MCF 10A (cell line): ENCODE measurements around the gene CD6. TPM values are rescaled to one million over a fixed set of nuclear protein-coding genes. Genes with fewer than 3 reads are reported as not detected.

ENCODE experiments used
- BruUV-seq: library from RNA; stranded (reverse); fragments of 400-500 nt; replicated peaks from 2 replicates; lab custom pipeline; 2021; lab: Mats Ljungman, UMichigan
- CTCF ChIA-PET: fragments of 300-600 bp; sonication (Branson Sonifier 250); formaldehyde crosslinking; extraction: SDS; loops from one replicate; lab custom pipeline; 2021; ENCODE audit warnings: antibody characterized with exemption, inconsistent platforms; lab: Yijun Ruan, JAX
- POLR2A ChIA-PET: fragments of 300-600, 350-650 bp; sonication (Branson Sonifier 250); formaldehyde crosslinking; extraction: SDS; loops from one replicate; lab custom pipeline; 2020; ENCODE audit warnings: antibody characterized with exemption, inconsistent platforms; lab: Yijun Ruan, JAX
- DNase-seq: peaks from one replicate; pipeline ENCODE4 v3.0.0-alpha.2; 2018; ENCODE audit not compliant: unreplicated experiment
- H3K27ac Mint-ChIP-seq: one replicate; pipeline ENCODE4 v1.8.0; 2022; ENCODE audit warnings: mild to moderate bottlenecking, low read depth, mixed read lengths; ENCODE audit not compliant: unreplicated experiment
- H3K27me3 Mint-ChIP-seq: one replicate; pipeline ENCODE4 v1.8.0; 2022; ENCODE audit warnings: mixed read lengths; ENCODE audit not compliant: insufficient read depth, unreplicated experiment
- H3K36me3 Mint-ChIP-seq: one replicate; pipeline ENCODE4 v1.8.0; 2022; ENCODE audit warnings: mild to moderate bottlenecking, moderate library complexity, mixed read lengths; ENCODE audit not compliant: insufficient read depth, unreplicated experiment
- H3K4me1 Mint-ChIP-seq: one replicate; pipeline ENCODE4 v1.8.0; 2022; ENCODE audit warnings: mixed read lengths; ENCODE audit not compliant: insufficient read depth, unreplicated experiment
- H3K4me3 Mint-ChIP-seq: one replicate; pipeline ENCODE4 v1.8.0; 2022; ENCODE audit warnings: mild to moderate bottlenecking, moderate library complexity, mixed read lengths; ENCODE audit not compliant: unreplicated experiment
- H3K9me3 Mint-ChIP-seq: one replicate; pipeline ENCODE4 v1.8.0; 2022; ENCODE audit warnings: mixed read lengths; ENCODE audit not compliant: unreplicated experiment
- CTCF ChIP-seq: fragments of 200-600 bp; IDR thresholded peaks from one replicate; pipeline ENCODE4 v1.8.0; 2022; ENCODE audit warnings: antibody characterized with exemption, mild to moderate bottlenecking; ENCODE audit not compliant: unreplicated experiment
- intact Hi-C: fragments of 100-400 bp; cut with micrococcal nuclease; formaldehyde crosslinking; loops from 2 replicates; pipeline ENCODE4 v1.14.1; 2022
- total RNA-seq: library from RNA; stranded (reverse); gene quantifications from 2 replicates; pipeline ENCODE4 v1.2.3, GENCODE V29; 2022

The CD6 gene
- total RNA-seq, 1 experiment from 2014 or later: not detected

DNA sequence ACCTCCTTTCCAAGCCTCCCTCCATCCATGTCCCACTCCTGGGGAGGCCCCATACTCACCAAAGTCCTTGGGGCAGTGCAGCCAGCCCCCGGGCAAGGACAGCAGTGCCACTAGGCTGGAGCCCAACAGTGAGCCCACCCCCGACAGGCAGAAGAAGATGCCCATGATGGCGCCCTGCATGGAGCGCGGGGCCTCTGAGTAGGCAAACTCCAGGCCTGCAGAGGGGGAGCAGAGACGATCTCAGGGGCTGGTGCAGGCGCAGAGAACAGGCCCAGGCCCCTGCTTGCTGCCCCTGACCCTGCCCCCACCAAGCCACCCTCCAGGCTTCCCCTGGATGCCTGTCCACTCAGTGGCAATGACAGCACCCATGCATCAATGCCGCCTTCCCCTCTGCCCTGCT, 33.7 kb upstream of the CD6 start:
- ChIA-PET POLR2A (no interaction called here), CTCF (no interaction called here)
- Mint-ChIP-seq H3K9me3 (no peaks in the 10 kb centered on the region), H3K36me3 (peaks cover 6% of the 10 kb centered on the region), H3K27ac (no peak overlapping the region), H3K27me3 (peaks cover 14% of the 10 kb centered on the region), H3K4me1 (no peaks in the 10 kb centered on the region), H3K4me3 (no peak overlapping the region)
- DNase-seq: no peak
- intact Hi-C loops: no loop called here
- TF ChIP-seq CTCF: no peak
- BruUV-seq: no TSS peak

DNA sequence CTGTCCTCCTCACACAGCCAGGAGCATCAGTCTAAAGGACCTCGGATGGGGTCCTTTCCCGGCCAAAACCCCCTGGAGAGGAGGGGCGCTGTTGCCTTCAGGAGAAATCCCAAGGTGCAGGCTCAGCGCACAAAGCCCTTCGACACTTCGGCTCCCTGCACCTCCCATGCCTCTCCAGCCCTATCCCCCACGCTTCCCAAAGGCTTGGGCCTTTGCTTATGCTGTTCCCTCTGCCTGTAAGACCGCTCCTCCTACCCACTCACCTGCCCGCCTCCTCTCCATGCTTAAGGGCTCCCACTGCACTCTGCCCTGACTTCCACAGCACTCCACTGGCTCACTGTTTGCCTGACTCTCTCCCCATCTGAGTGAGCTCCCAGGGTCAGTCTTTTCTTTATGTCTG, 33.0 kb upstream of the CD6 start:
- intact Hi-C loops: no loop called here
- no peak for TF ChIP-seq CTCF
- ChIA-PET POLR2A (no interaction called here), CTCF (no interaction called here)
- DNase-seq: no peak
- peaks cover 6% of the 10 kb centered on the region for H3K36me3 Mint-ChIP-seq
- H3K4me3 Mint-ChIP-seq: no peak overlapping the region
- H3K27ac Mint-ChIP-seq: no peak overlapping the region
- BruUV-seq: no TSS peak
- H3K9me3 Mint-ChIP-seq: no peaks in the 10 kb centered on the region
- H3K4me1 Mint-ChIP-seq: no peaks in the 10 kb centered on the region
- H3K27me3 Mint-ChIP-seq: peaks cover 14% of the 10 kb centered on the region

DNA sequence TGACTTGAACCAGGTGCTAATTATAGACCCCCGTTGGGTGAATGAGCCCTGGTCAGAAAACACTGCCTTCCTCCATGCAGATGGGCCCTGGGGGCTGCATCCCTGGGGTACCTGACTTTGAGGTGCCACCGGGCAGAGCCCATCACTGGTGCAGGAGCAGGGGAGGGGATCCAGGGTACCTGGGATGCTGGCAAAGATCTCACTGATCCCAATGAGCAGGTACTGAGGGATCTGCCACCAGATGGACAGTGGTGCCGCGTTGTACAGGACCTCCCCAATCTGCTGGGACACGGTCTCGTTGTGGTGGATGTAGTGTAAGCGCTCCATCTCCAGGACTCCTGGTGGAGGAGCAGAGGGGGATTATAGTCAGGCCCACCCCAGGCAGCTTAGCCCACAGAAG, 32.2 kb upstream of the CD6 start:
- no peak for DNase-seq
- H3K4me1 Mint-ChIP-seq: no peaks in the 10 kb centered on the region
- TF ChIP-seq CTCF: no peak
- H3K9me3 Mint-ChIP-seq: no peaks in the 10 kb centered on the region
- H3K27ac Mint-ChIP-seq: no peak overlapping the region
- H3K4me3 Mint-ChIP-seq: no peak overlapping the region
- CTCF ChIA-PET: interaction anchor here (0.5 to 0.9 kb wide), 3 partner anchors 18 to 751 kb away, joined by 3 to 5 read pairs (median 3); no protein-coding TSS in a partner anchor
- BruUV-seq: no TSS peak
- H3K36me3 Mint-ChIP-seq: no peaks in the 10 kb centered on the region
- intact Hi-C loops: no loop called here
- peaks cover 14% of the 10 kb centered on the region for H3K27me3 Mint-ChIP-seq
- POLR2A ChIA-PET: no interaction called here

- intact Hi-C loops: no loop called here
- H3K4me3 Mint-ChIP-seq: no peak overlapping the region
- CTCF ChIA-PET: interaction anchor here (0.5 to 0.9 kb wide), 6 partner anchors 17 to 751 kb away, joined by 3 to 5 read pairs (median 4); no protein-coding TSS in a partner anchor
Observed at GRCh38 chr11:60939855-60940254, 31.6 kb upstream of the CD6 start.

More at GRCh38 chr11:60939855-60940254, 31.6 kb upstream of the CD6 start:
- Mint-ChIP-seq H3K9me3 (no peaks in the 10 kb centered on the region), H3K27ac (no peak overlapping the region), H3K27me3 (peaks cover 14% of the 10 kb centered on the region), H3K4me1 (no peaks in the 10 kb centered on the region), H3K36me3 (no peaks in the 10 kb centered on the region)
- POLR2A ChIA-PET: no interaction called here
- DNase-seq: no peak
- TF ChIP-seq CTCF: no peak
- BruUV-seq: no TSS peak
